GM12878 (cell line): ENCODE measurements around the gene PSG3.

Experiments used
- SMC3 ChIP-seq: IDR thresholded peaks from 2 replicates; pipeline ENCODE4 v1.6.1; 2011; ENCODE audit warnings: low read length, improper control_type of control experiment, borderline replicate concordance
- ZSCAN29 ChIP-seq: fragments of 450-650 bp; IDR thresholded peaks from 2 replicates; pipeline ENCODE4 v1.6.1; 2017; ENCODE audit warnings: mild to moderate bottlenecking, moderate library complexity
- TF ChIP-seq, protein P1 (sequence below): IDR thresholded peaks from 2 replicates; pipeline ENCODE4 v1.6.1; 2011; ENCODE audit warnings: low read depth, low read length, improper control_type of control experiment, borderline replicate concordance
- TF ChIP-seq, protein P2 (sequence below), 3 experiments: IDR thresholded peaks in 2 of 3; conservative IDR thresholded peaks in 1 of 3; 2 replicates each; pipeline ENCODE4 v1.5.1; 2011; ENCODE audit warnings: low read depth in 3 of 3, low read length in 3 of 3, mild to moderate bottlenecking in 3 of 3, control low read depth in 2 of 3, moderate library complexity in 2 of 3, inconsistent platforms in 1 of 3, mixed read lengths in 1 of 3; ENCODE audit not compliant: control insufficient read depth in 2 of 3, insufficient read depth in 1 of 3; ENCODE audit errors: extremely low read depth in 1 of 3

DNA sequence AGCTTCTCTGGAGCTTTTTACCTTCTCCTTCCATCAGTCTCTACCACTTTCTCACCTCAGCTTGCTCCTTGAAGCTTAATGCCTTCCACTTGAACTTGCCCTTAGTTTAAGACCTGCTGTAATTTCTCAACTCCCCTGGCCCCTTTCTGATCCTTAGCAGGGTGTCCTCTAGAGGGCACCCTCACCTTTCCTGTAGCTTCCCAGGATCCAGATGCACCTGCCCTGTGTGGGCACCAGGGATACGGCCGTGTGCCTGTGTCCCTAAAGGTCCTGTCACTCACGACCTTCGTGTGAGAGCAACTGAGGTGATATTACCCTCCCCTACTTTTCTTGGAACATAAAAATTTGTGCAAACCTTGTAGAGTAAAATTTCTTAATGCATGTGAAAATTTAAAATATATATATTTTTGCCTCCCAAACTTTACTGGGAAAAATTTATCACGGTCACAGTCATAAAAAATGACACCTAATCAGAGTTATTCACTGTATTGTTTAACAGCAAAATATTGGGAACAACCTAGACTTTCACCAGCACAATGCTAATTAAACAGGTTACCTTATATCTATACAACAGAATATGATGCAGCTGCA, 46.4 kb downstream of the PSG3 start:
- TF ChIP-seq ZSCAN29 (no peak), SMC3 (no peak)
- TF ChIP-seq, protein P1, sequence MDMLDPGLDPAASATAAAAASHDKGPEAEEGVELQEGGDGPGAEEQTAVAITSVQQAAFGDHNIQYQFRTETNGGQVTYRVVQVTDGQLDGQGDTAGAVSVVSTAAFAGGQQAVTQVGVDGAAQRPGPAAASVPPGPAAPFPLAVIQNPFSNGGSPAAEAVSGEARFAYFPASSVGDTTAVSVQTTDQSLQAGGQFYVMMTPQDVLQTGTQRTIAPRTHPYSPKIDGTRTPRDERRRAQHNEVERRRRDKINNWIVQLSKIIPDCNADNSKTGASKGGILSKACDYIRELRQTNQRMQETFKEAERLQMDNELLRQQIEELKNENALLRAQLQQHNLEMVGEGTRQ, result no peak
- TF ChIP-seq, protein P2, sequence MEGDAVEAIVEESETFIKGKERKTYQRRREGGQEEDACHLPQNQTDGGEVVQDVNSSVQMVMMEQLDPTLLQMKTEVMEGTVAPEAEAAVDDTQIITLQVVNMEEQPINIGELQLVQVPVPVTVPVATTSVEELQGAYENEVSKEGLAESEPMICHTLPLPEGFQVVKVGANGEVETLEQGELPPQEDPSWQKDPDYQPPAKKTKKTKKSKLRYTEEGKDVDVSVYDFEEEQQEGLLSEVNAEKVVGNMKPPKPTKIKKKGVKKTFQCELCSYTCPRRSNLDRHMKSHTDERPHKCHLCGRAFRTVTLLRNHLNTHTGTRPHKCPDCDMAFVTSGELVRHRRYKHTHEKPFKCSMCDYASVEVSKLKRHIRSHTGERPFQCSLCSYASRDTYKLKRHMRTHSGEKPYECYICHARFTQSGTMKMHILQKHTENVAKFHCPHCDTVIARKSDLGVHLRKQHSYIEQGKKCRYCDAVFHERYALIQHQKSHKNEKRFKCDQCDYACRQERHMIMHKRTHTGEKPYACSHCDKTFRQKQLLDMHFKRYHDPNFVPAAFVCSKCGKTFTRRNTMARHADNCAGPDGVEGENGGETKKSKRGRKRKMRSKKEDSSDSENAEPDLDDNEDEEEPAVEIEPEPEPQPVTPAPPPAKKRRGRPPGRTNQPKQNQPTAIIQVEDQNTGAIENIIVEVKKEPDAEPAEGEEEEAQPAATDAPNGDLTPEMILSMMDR (IDR thresholded peaks at IDR 0.05 in 2 of 3, conservative IDR thresholded peaks at IDR 0.05 in 1 of 3; ENCODE audit: control insufficient read depth in 2 of 3, extremely low read depth in 1 of 3, insufficient read depth in 1 of 3, low read depth in 3 of 3, low read length in 3 of 3), result peak; percentile 46 to 50 (median 48)
